Adrenal gland (tissue), 5 donors: Measurements from ENCODE around the gene DTL.

Experiments
- POLR2A ChIP-seq, 2 donors: fragments of 450-650 bp; IDR thresholded peaks; one replicate each; pipeline ENCODE4 v1.6.1; 2017; ENCODE audit warnings: antibody characterized with exemption in 2 of 2, mild to moderate bottlenecking in 2 of 2, moderate library complexity in 1 of 2
- TF ChIP-seq, protein P1 (sequence below), 6 experiments: fragments of 450-650 bp in 4 of 6; fragments of 200-600 bp in 2 of 6; sonication (generic) in 1 of 6; IDR thresholded peaks; 1 replicate in 5 of 6; 2 replicates in 1 of 6; pipeline versions ENCODE4 v1.5.1 to v1.8.0; 2016 to 2021; ENCODE audit warnings: antibody characterized with exemption in 6 of 6, mild to moderate bottlenecking in 2 of 6, moderate library complexity in 1 of 6
- donor health status: DM: no; HTN: no; CAD: no.

DNA sequence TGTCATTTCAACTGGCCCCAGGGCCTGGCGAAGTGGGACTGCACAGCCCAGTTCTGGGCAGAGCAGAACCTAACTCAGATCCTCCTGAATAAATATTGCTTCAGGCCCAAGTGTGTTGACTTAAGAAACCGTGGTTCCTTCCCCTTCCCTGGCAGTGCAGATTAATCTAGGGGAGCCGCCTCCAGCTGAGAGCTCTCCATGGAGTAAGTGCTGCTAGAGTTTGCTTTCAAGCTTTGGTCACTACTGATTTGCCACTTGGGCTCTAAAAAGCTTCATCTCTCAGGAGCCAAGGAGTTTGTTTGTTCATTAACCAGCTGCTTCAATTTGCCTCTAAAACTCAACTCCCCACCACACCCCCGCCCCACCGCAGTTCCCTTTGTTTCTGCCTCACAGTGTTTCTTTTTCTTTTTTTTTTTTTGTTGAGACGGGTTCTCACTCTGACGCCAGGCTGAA is 112.1 kb downstream of the DTL start:
- TF ChIP-seq, protein P1, sequence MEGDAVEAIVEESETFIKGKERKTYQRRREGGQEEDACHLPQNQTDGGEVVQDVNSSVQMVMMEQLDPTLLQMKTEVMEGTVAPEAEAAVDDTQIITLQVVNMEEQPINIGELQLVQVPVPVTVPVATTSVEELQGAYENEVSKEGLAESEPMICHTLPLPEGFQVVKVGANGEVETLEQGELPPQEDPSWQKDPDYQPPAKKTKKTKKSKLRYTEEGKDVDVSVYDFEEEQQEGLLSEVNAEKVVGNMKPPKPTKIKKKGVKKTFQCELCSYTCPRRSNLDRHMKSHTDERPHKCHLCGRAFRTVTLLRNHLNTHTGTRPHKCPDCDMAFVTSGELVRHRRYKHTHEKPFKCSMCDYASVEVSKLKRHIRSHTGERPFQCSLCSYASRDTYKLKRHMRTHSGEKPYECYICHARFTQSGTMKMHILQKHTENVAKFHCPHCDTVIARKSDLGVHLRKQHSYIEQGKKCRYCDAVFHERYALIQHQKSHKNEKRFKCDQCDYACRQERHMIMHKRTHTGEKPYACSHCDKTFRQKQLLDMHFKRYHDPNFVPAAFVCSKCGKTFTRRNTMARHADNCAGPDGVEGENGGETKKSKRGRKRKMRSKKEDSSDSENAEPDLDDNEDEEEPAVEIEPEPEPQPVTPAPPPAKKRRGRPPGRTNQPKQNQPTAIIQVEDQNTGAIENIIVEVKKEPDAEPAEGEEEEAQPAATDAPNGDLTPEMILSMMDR (IDR thresholded peaks at IDR 0.05), result no peak
- TF ChIP-seq POLR2A (IDR thresholded peaks at IDR 0.05), result no peak
